HG02571 (cell line): Measurements from ENCODE around the gene PITPNM1.
A peak's percentile ranks its signal among the peaks of the same experiment; 100 is the strongest.
"Not testable (repeated sequence)": the region's sequence is repeated elsewhere in the genome, so short reads cannot be mapped to it uniquely, and the experiment has no call there.

ENCODE experiments used
- ATAC-seq: cut with Tn5 transposase; IDR thresholded peaks from one replicate; pipeline ENCODE4 v1.9.1; 2021; ENCODE audit warnings: mild to moderate bottlenecking, moderate library complexity; ENCODE audit not compliant: unreplicated experiment

PITPNM1 gene

GRCh38 chr11:67491276-67492068 lies 13.7 kb downstream of the PITPNM1 start:
- ATAC-seq: no peak

- ATAC-seq: no peak
Observed at GRCh38 chr11:67490727-67491065, 14.5 kb downstream of the PITPNM1 start.

GRCh38 chr11:67489885-67490726 lies 15.1 kb downstream of the PITPNM1 start:
- ATAC-seq: no peak

- ATAC-seq: no peak
Observed at GRCh38 chr11:67489203-67489884, 15.8 kb downstream of the PITPNM1 start.

- ATAC-seq: peak; percentile 33
Observed at GRCh38 chr11:67486481-67487195, 18.5 kb downstream of the PITPNM1 start.

- ATAC-seq: not testable (repeated sequence)
Observed at GRCh38 chr11:67485873-67486361, 19.2 kb downstream of the PITPNM1 start.

GRCh38 chr11:67484847-67485311 lies 20.3 kb downstream of the PITPNM1 start:
- ATAC-seq: no peak

- ATAC-seq: no peak
Observed at GRCh38 chr11:67483831-67484665, 21.1 kb downstream of the PITPNM1 start.

GRCh38 chr11:67482827-67483798 lies 22.1 kb downstream of the PITPNM1 start, which contains the start of gene AIP:
Gene AIP, plus strand, starts transcription at chr11:67483026. Its CDS starts 133 bp downstream, at chr11:67483159.
- ATAC-seq: peak; percentile 57

- ATAC-seq: no peak
Observed at GRCh38 chr11:67482275-67482826, 22.8 kb downstream of the PITPNM1 start.

- not testable (repeated sequence) for ATAC-seq
Observed at GRCh38 chr11:67477344-67478050, 27.7 kb downstream of the PITPNM1 start.

- not testable (repeated sequence) for ATAC-seq
Observed at GRCh38 chr11:67476692-67477091, 28.5 kb downstream of the PITPNM1 start.

- no peak for ATAC-seq
Observed at GRCh38 chr11:67472882-67473281, 32.3 kb downstream of the PITPNM1 start.

GRCh38 chr11:67470337-67471002 lies 34.7 kb downstream of the PITPNM1 start:
- no peak for ATAC-seq

GRCh38 chr11:67469508-67469811 lies 35.7 kb downstream of the PITPNM1 start:
- no peak for ATAC-seq

GRCh38 chr11:67468759-67469507 lies 36.2 kb downstream of the PITPNM1 start, which contains the start of gene TMEM134:
Gene TMEM134, minus strand, starts transcription at chr11:67469251. Its CDS starts 59 bp downstream, at chr11:67469192.
- ATAC-seq: peak; percentile 69
